Skeletal muscle tissue (tissue), 4 donors: Measurements from ENCODE around the gene MEX3A. TPM values are rescaled to one million over a fixed set of nuclear protein-coding genes. Genes with fewer than 3 reads are reported as not detected.

Experiments
- H3K27ac ChIP-seq: one replicate; pipeline ENCODE4 v1.7.0; 2013; ENCODE audit warnings: mild to moderate bottlenecking, low read depth, low read length, inconsistent platforms
- H3K27me3 ChIP-seq, 3 donors: one replicate each; pipeline ENCODE4 v1.7.0; 2013; ENCODE audit warnings: low read length in 3 of 3; ENCODE audit not compliant: control insufficient read depth in 3 of 3, insufficient read depth in 3 of 3
- H3K36me3 ChIP-seq, 3 donors: one replicate each; pipeline ENCODE4 v1.7.0; 2013; ENCODE audit warnings: low read length in 3 of 3; ENCODE audit not compliant: control insufficient read depth in 3 of 3, insufficient read depth in 3 of 3
- H3K4me1 ChIP-seq, 3 donors: one replicate each; pipeline ENCODE4 v1.7.0; 2013; ENCODE audit warnings: low read length in 3 of 3, mild to moderate bottlenecking in 3 of 3; ENCODE audit not compliant: control insufficient read depth in 3 of 3, insufficient read depth in 3 of 3
- H3K4me3 ChIP-seq, 3 donors: one replicate each; pipeline ENCODE4 v1.7.0; 2013; ENCODE audit warnings: low read length in 3 of 3
- H3K9ac ChIP-seq, 3 donors: one replicate each; pipeline ENCODE4 v1.7.0; 2013; ENCODE audit warnings: low read length in 3 of 3, mild to moderate bottlenecking in 3 of 3, moderate library complexity in 2 of 3, low read depth in 1 of 3
- H3K9me3 ChIP-seq, 3 donors: one replicate each; pipeline ENCODE4 v1.7.0; 2013; ENCODE audit warnings: low read length in 3 of 3; ENCODE audit not compliant: control insufficient read depth in 3 of 3
- total RNA-seq: library from RNA; depleted of rRNA; stranded (reverse); fragments of >200 nt; gene quantifications from one replicate; pipeline ENCODE4 v1.2.3, GENCODE V29; 2014
- donor health status: Osteomylitis.

MEX3A gene
- total RNA-seq, 1 donor from 2014 or later = 6.8 TPM

DNA sequence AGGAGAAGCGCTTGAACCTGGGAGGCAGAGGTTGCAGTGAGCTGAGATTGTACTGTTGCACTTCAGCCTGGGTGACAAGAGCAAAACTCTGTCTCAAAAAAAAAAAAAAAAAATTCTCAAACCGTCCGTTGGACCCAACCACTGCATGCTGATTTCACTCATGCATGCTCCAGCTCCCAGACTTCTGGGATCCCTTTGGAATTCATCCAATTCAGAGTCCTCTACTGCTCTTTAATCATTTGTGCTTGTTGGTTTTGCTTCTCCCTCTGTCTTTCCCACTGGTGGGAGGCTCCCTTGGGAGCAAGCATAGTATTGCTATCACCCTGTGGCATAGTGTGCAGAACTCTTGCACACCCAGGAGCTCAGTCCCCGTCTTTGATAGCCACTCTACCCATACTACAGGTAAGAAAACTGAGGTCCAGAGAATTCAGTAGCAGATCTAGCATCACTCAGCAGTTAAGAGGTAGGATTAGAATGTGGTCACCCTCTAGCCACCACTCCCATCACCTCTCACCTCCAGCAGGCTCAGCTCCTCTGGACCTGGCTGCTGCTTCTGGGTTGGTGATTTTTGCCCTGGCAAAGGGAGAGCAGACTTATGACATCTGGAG lies 29.2 kb upstream of the MEX3A start:
- Histone ChIP-seq H3K4me1 (peaks cover 50 to 69% (median 50%) of the 10 kb centered on the region in 3 donors), H3K9ac (no peak overlapping the region), H3K27ac (no peak overlapping the region)

GRCh38 chr1:156110252-156110651 lies 28.0 kb upstream of the MEX3A start:
- no peak overlapping the region for H3K4me3 ChIP-seq
- H3K4me1 ChIP-seq = peaks cover 58 to 78% (median 59%) of the 10 kb centered on the region in 3 donors
- H3K9me3 ChIP-seq = no peaks in the 10 kb centered on the region
- no peaks in the 10 kb centered on the region for H3K27me3 ChIP-seq
- H3K27ac ChIP-seq = no peak overlapping the region
- no peak overlapping the region for H3K9ac ChIP-seq
- peaks cover 0 to 4% (median 4%) of the 10 kb centered on the region in 3 donors for H3K36me3 ChIP-seq

More for the DNA sequence above, 29.2 kb upstream of the MEX3A start:
- peaks cover 0 to 6% (median 4%) of the 10 kb centered on the region in 3 donors for H3K36me3 ChIP-seq
- no peaks in the 10 kb centered on the region for H3K9me3 ChIP-seq
- no peaks in the 10 kb centered on the region for H3K27me3 ChIP-seq
- H3K4me3 ChIP-seq = no peak overlapping the region

- Histone ChIP-seq H3K9me3 (no peaks in the 10 kb centered on the region), H3K4me1 (peaks cover 66 to 80% (median 68%) of the 10 kb centered on the region in 3 donors), H3K9ac (peak overlapping the region; percentile 10 to 28 (median 23)), H3K36me3 (no peaks in the 10 kb centered on the region), H3K27me3 (no peaks in the 10 kb centered on the region), H3K4me3 (no peak overlapping the region), H3K27ac (peak overlapping the region; percentile 98)
Measured at GRCh38 chr1:156108664-156109241, 26.5 kb upstream of the MEX3A start.

DNA sequence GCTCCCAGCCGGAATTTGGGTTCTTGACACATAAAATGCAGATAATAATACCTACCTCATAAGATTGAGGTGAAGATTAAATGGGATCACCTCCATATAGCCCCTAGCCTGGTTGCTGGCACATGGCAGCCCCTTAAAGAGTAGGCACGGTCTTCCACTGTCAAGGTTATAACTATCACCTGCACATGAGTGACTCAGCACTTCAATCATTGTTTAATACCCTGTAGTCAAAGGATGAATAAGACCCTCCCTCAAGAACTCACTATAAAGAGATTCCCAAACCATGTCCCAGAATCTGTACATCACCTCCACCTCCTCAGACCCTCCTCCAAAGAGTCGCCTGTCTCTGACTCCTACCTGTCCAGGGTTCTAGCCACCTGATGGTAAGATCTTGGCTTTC lies 25.8 kb upstream of the MEX3A start:
- H3K36me3 ChIP-seq = no peaks in the 10 kb centered on the region
- H3K27ac ChIP-seq = peak overlapping the region; percentile 98
- peaks cover 67 to 81% (median 69%) of the 10 kb centered on the region in 3 donors for H3K4me1 ChIP-seq
- H3K27me3 ChIP-seq = no peaks in the 10 kb centered on the region
- no peaks in the 10 kb centered on the region for H3K9me3 ChIP-seq
- H3K9ac ChIP-seq = peak overlapping the region in 1 of 3 donors; percentile 28
- H3K4me3 ChIP-seq = peak overlapping the region in 2 of 3 donors; percentile 22 to 43

GRCh38 chr1:156106624-156107488 lies 24.6 kb upstream of the MEX3A start:
- H3K27me3 ChIP-seq = no peaks in the 10 kb centered on the region
- H3K4me3 ChIP-seq = peak overlapping the region; percentile 63 to 79 (median 66)
- H3K9ac ChIP-seq = peak overlapping the region; percentile 73 to 87 (median 84)
- no peaks in the 10 kb centered on the region for H3K9me3 ChIP-seq
- peak overlapping the region; percentile 98 for H3K27ac ChIP-seq
- no peaks in the 10 kb centered on the region for H3K36me3 ChIP-seq
- peaks cover 70 to 82% (median 71%) of the 10 kb centered on the region in 3 donors for H3K4me1 ChIP-seq

- Histone ChIP-seq H3K36me3 (no peaks in the 10 kb centered on the region), H3K9ac (peak overlapping the region; percentile 76 to 92 (median 84)), H3K4me1 (peaks cover 69 to 77% (median 71%) of the 10 kb centered on the region in 3 donors), H3K9me3 (no peaks in the 10 kb centered on the region), H3K27ac (peak overlapping the region; percentile 98), H3K4me3 (peak overlapping the region; percentile 35 to 68 (median 38)), H3K27me3 (no peaks in the 10 kb centered on the region)
Measured at GRCh38 chr1:156104861-156105832, 22.9 kb upstream of the MEX3A start.

DNA sequence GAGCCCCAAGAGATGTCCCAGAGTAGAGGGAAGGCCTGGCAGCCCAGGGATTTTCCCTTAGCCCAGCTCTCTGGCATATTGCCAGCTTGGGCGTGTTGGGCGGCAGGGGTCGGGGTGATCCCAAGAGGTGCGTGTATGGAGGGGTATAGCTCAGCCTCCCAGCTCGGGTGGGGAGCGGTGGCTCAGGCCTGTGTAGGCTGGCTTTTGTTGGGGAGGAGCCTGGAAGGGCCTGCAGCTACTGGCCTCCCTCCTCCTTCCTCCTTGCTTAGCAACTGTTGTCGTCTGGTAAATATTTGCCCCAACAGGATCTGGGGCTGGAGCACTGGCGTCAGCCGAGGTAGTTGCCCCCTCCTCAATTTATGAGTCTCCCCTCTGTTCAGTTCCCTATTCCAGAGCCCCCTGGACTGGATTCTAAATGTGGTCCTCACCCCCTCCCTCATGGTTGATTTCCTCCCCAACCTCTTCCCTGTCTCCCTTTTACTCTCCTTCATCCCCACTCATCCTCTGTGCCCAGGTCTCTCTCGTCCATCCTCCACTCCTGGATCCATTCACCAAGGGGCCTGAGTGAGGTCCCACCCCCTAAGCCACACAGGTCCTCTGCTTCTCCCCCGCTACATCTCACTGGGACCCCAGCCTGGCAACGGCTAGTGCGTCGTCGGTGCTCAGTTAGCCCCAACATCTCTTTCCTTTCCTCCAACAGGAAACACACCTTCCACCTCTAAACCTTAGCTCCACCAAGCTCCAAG lies 22.0 kb upstream of the MEX3A start:
- peak overlapping the region; percentile 53 to 73 (median 60) for H3K9ac ChIP-seq
- H3K36me3 ChIP-seq = no peaks in the 10 kb centered on the region
- H3K27me3 ChIP-seq = no peaks in the 10 kb centered on the region
- H3K9me3 ChIP-seq = no peaks in the 10 kb centered on the region
- peak overlapping the region; percentile 98 for H3K27ac ChIP-seq
- H3K4me1 ChIP-seq = peaks cover 69 to 74% (median 70%) of the 10 kb centered on the region in 3 donors
- H3K4me3 ChIP-seq = peak overlapping the region in 2 of 3 donors; percentile 35 to 38

- H3K9ac ChIP-seq = peak overlapping the region; percentile 28 to 73 (median 60)
- H3K27ac ChIP-seq = peak overlapping the region; percentile 98
- H3K36me3 ChIP-seq = no peaks in the 10 kb centered on the region
- peak overlapping the region; percentile 7 to 48 (median 32) for H3K4me3 ChIP-seq
- no peaks in the 10 kb centered on the region for H3K27me3 ChIP-seq
- H3K9me3 ChIP-seq = no peaks in the 10 kb centered on the region
- peaks cover 63 to 67% (median 64%) of the 10 kb centered on the region in 3 donors for H3K4me1 ChIP-seq
Measured at GRCh38 chr1:156103521-156103947, 21.3 kb upstream of the MEX3A start.
